Left hindlimb (tissue), 1 donor: ENCODE measurements around the gene SH2B2.
A peak's percentile ranks its signal among the peaks of the same experiment; 100 is the strongest.

Experiments used
- DNase-seq: peaks from one replicate; pipeline ENCODE4 v3.0.0-alpha.2; 2018

Gene SH2B2

GRCh38 chr7:102268635-102269034 lies 18.0 kb upstream of the SH2B2 start:
- no peak for DNase-seq

DNA sequence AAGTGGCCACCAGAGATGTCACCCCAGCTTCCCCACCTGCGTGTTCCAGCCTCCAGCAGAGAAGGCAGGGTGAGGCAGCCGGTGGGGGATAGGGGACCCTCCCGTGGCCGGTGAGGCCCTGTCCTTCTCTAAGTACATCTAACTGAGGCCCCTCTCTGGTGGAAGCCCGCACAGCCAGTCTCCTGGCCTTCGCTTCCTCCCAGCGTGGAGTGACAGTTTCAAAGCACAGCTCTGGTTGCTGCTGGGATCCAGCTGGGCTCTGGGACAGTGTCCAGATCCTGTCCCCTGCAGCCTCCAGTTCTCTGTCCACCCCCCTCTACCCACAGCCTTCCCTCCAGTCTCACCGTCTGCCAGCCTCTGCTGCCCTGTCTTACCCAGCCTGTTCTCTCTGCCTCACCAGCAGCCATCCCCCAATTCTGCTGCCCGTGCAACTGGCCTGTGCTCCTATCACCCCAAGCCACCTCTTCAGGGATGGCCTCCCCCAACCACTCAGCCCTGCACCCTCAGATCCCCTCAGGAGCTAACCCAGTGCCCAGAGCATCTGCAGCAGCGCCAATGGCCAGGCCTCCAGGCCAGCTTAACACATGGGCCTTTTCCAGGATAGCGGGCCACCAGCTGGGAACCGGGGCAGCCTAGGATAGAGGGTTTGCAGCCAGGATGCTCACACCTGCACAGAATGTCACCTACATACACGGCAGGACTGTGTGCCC lies 16.3 kb upstream of the SH2B2 start:
- DNase-seq: no peak

- no peak for DNase-seq
Observed at GRCh38 chr7:102271158-102271798, 15.4 kb upstream of the SH2B2 start.

- peak; percentile 78 for DNase-seq
Observed at GRCh38 chr7:102272075-102272916, 14.4 kb upstream of the SH2B2 start.

GRCh38 chr7:102272917-102273748 lies 13.5 kb upstream of the SH2B2 start:
- no peak for DNase-seq

GRCh38 chr7:102273749-102274712 lies 12.6 kb upstream of the SH2B2 start:
- DNase-seq: no peak

- no peak for DNase-seq
Observed at GRCh38 chr7:102275123-102275703, 11.5 kb upstream of the SH2B2 start.

GRCh38 chr7:102277901-102278300 lies 8.8 kb upstream of the SH2B2 start:
- no peak for DNase-seq

DNA sequence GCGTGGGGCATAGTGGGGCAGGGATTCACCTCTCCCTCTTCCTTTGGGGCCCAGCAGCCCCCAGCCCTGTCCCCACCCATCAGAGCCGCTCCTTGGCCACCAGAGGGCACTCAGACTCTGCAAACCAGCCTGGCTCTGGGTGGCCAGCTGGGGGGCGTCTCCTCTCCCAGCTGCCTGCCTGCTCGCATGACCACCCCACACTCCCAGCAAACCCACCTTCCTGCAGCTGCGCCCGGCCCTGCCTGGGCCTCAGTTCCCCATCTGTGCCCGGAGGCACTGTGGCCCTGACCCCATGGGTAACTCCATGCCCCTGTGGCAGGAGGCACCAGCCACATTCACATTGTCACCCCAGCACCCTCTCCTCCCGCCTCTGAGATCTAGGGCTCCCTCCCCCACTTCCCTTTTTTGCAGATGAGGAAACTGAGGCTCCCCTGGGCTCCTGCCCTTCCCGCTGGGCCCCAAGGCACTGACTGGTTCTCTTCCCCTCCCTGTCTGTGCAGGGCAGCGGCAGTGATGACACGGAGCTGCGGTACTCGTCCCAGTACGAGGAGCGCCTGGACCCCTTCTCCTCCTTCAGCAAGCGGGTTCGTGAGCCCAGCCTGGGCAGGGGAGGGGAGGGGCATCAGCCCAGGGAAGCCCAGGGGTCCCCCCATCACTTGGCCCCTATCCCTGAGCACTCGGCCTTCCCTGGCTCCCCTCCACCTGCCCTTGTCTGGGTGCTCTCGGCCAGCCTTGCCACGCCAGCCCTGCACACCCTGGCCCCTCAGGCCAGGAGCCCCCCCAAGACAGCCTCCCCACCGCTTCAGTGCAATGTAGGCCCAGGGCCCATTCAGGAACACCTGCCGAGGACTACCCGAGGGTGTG lies 6.9 kb upstream of the SH2B2 start:
- peak; percentile 82 for DNase-seq

DNA sequence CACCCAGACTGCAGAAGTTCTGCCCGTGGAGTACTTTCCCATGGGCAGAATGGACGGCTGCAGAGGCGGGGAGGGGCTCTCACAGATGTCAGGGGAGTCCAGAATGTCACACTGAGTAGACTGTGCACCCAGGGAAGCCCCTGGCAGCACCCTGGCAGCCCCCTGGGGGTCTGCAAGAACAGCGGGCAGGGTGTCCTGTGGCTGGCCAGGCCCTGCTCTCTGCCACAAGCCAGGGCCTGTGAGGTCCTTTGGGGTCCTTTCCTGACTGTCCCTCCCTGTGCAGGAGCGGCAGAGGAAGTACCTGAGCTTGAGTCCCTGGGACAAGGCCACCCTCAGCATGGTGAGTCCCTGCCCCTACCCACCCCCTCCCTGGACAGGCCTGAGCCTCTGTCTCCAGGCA lies 6.1 kb upstream of the SH2B2 start:
- DNase-seq: peak; percentile 19

GRCh38 chr7:102281785-102282184 lies 4.9 kb upstream of the SH2B2 start:
- DNase-seq: no peak

DNA sequence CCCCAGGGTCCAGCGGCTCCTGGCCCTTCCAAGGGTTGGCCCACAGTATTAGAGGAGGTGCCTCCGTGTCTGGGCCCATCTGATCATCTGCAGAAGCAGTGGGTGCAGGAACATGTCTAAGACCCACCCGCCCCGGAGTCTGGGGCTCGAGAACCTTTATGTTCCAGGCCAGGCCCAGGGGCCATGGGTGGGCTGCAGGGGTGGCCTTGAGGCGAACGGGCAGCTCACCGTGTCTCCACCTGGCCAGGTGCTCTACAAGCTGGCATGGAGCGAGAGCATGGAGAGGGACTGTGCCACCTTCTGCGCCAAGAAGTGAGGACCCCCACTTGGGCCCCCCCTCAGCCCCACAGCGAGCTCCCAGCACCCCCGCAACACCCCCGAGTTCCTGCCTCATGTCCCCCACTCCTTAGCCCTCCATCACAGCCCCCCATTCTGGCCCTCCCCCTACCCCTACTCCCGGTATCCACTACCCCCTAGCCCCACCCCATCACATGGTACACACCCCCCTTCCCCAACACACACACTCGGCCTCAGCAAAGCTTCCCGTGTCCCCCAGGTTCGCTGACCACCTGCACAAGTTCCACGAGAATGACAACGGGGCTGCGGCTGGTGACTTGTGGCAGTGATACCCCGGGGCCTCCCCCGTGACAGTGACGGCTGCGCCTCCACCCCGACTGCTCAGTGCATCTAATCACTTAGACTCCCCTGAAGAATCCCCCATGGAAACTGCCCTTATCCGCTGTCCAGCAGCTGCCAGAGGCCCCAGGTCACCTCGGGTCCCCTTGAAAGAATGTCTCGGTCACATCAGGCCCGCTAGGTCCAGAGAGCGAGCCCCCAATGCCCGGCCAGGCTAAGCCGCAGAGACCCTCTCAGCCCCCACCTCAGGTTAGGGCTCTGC lies 4.0 kb upstream of the SH2B2 start:
- no peak for DNase-seq

DNA sequence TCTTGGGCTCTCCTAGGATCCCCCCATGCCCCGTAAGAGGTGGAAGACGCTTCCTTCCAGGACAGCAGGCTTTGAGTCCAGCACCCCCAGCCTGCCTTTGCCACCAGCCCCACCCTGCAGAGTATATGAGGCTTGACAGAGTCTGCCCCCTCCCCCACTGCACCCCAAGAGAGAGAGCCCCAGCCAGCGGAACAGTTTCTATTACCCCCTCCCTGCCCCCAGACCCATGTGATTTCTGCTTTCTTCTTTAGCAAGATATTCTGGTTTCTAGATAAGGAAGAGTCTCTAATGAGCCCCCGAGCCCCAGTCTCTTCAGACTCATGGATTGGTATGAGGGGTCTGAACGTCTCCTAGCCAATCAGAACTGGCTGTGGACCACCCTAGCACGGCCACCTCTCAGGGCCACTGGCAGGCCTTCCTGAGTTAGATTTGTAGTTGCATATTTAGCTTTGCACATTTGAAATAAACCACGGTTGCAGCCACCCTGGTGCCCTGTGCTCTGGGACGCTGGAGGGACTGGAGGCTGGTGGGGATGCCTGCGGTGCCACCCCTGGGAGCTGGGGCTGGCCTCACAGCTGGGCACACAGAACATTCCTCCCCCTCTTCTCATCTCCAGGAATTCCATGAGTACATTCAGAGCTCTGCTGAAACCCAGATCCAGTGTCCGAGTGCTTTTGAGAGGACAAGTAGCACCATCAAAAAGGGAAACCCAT lies 3.0 kb upstream of the SH2B2 start:
- no peak for DNase-seq

- DNase-seq: no peak
Observed at GRCh38 chr7:102284399-102284798, 2.3 kb upstream of the SH2B2 start.

- no peak for DNase-seq
Observed at GRCh38 chr7:102284891-102285539, 1.7 kb upstream of the SH2B2 start.

DNA sequence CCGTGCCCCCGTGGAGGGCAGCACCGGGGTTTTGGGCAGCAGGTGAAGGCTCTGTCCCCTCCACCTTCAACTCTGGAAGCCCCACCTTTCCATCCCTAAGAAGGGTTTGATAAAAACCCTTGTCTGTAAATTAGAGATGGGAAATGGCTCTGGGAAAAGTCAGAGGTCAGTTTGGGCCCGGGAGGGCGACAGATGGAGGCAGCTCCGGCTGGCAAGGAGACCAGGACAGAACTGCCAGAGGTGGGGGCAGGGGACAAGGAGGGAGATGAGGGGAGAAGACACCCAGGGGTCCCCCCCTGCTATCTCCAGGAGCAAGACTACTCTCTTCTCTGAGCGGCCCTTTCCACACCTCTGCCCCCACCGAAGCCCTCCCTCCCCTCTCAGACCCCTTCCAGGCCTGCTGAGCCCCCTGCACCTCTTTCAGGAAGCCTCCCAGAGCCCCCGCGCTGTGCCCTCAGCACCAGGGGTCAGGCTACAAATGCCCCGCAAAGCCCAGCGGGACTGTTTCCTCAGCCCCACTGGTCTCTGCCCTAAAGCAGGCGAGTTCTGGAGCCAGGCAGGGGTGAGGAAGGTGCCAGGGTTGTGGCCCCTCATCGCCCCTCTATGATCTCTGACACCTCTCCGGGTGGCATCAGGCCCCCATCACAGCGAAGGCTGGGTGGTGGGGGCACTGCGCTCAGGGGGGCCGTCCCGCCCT lies 980 bp upstream of the SH2B2 start:
- no peak for DNase-seq
